NCI-H1436 treated with DMSO at 0.1 percent for 48 hours (cell line): ENCODE data around the gene LPGAT1.

ENCODE experiments used
- DNase-seq: peaks from one replicate; lab custom pipeline; 2025; lab: John Stamatoyannopoulos, UW

Gene LPGAT1

GRCh38 chr1:211828584-211829342 lies 1.8 kb downstream of the LPGAT1 start:
- no peak for DNase-seq

- no peak for DNase-seq
These were observed 3.5 kb downstream of the LPGAT1 start for GRCh38 chr1:211827051-211827450.

- no peak for DNase-seq
These were observed 4.6 kb downstream of the LPGAT1 start for GRCh38 chr1:211825980-211826379.

- DNase-seq, result no peak
These were observed 7.7 kb downstream of the LPGAT1 start for GRCh38 chr1:211822677-211823407.

GRCh38 chr1:211816586-211816985 lies 14.0 kb downstream of the LPGAT1 start:
- DNase-seq, result no peak

GRCh38 chr1:211814313-211814712 lies 16.2 kb downstream of the LPGAT1 start:
- no peak for DNase-seq

- no peak for DNase-seq
These were observed 17.0 kb downstream of the LPGAT1 start for GRCh38 chr1:211813590-211813989.

- no peak for DNase-seq
These were observed 18.0 kb downstream of the LPGAT1 start for GRCh38 chr1:211812584-211812983.

- no peak for DNase-seq
These were observed 18.7 kb downstream of the LPGAT1 start for GRCh38 chr1:211811848-211812247.

- no peak for DNase-seq
These were observed 19.4 kb downstream of the LPGAT1 start for GRCh38 chr1:211811126-211811525.

GRCh38 chr1:211808475-211808874 lies 22.1 kb downstream of the LPGAT1 start:
- no peak for DNase-seq

- DNase-seq, result no peak
These were observed 25.6 kb downstream of the LPGAT1 start for GRCh38 chr1:211804915-211805314.

GRCh38 chr1:211800925-211801607 lies 29.5 kb downstream of the LPGAT1 start:
- DNase-seq, result no peak

- no peak for DNase-seq
These were observed 32.6 kb downstream of the LPGAT1 start for GRCh38 chr1:211797994-211798393.

GRCh38 chr1:211791979-211792378 lies 38.6 kb downstream of the LPGAT1 start:
- no peak for DNase-seq

- no peak for DNase-seq
These were observed 40.7 kb downstream of the LPGAT1 start for GRCh38 chr1:211789641-211790464.

- DNase-seq, result no peak
These were observed 41.9 kb downstream of the LPGAT1 start for GRCh38 chr1:211788626-211789025.

- no peak for DNase-seq
These were observed 46.7 kb downstream of the LPGAT1 start for GRCh38 chr1:211783897-211784296.

- DNase-seq, result peak; percentile 28
These were observed 47.3 kb downstream of the LPGAT1 start for GRCh38 chr1:211783266-211783665.

- no peak for DNase-seq
These were observed 49.3 kb downstream of the LPGAT1 start for GRCh38 chr1:211781260-211781659.

GRCh38 chr1:211775170-211775569 lies 55.4 kb downstream of the LPGAT1 start:
- no peak for DNase-seq

- no peak for DNase-seq
These were observed 65.9 kb downstream of the LPGAT1 start for GRCh38 chr1:211764701-211765100.
